Liver (tissue), 3 donors: ENCODE measurements around the gene PPP1R16B.

ENCODE experiments used
- CTCF ChIP-seq: fragments of 150-350 bp; IDR thresholded peaks from 2 replicates; pipeline ENCODE4 v1.5.1; 2017; ENCODE audit warnings: improper control_type of control experiment, low read depth, low read length; ENCODE audit not compliant: missing input control
- EGR1 ChIP-seq, 2 donors: IDR thresholded peaks; 2 replicates each; pipeline ENCODE4 v1.6.1; 2016 to 2018; ENCODE audit warnings: antibody characterized with exemption in 2 of 2, low read depth in 2 of 2
- FOXA1 ChIP-seq: IDR thresholded peaks from 2 replicates; pipeline ENCODE4 v1.6.1; 2016; ENCODE audit warnings: antibody characterized with exemption
- GABPA ChIP-seq, 2 donors: IDR thresholded peaks in 1 of 2; conservative IDR thresholded peaks in 1 of 2; 2 replicates each; pipeline ENCODE4 v1.6.1; 2016; ENCODE audit warnings: antibody characterized with exemption in 2 of 2, mild to moderate bottlenecking in 1 of 2, moderate library complexity in 1 of 2
- JUND ChIP-seq, 2 donors: IDR thresholded peaks; 2 replicates each; pipeline ENCODE4 v1.6.1; 2016; ENCODE audit warnings: antibody characterized with exemption in 2 of 2
- MAX ChIP-seq: IDR thresholded peaks from 2 replicates; pipeline ENCODE4 v1.6.1; 2016; ENCODE audit warnings: antibody characterized with exemption
- RAD21 ChIP-seq, 2 donors: IDR thresholded peaks; 2 replicates each; pipeline ENCODE4 v1.6.1; 2016; ENCODE audit warnings: antibody characterized with exemption in 2 of 2, mild to moderate bottlenecking in 2 of 2
- RXRA ChIP-seq, 2 donors: IDR thresholded peaks; 2 replicates each; pipeline ENCODE4 v1.6.1; 2017 to 2018; ENCODE audit warnings: antibody characterized with exemption in 2 of 2, mild to moderate bottlenecking in 1 of 2
- SP1 ChIP-seq: IDR thresholded peaks from 2 replicates; pipeline ENCODE4 v1.6.1; 2018; ENCODE audit warnings: antibody characterized with exemption, mild to moderate bottlenecking
- TAF1 ChIP-seq: conservative IDR thresholded peaks from 2 replicates; pipeline ENCODE4 v1.6.1; 2016; ENCODE audit warnings: antibody characterized with exemption, mild to moderate bottlenecking
- YY1 ChIP-seq: IDR thresholded peaks from 2 replicates; pipeline ENCODE4 v1.6.1; 2016; ENCODE audit warnings: antibody characterized with exemption, mild to moderate bottlenecking
- TF ChIP-seq, protein P1 (sequence below): IDR thresholded peaks from 2 replicates; pipeline ENCODE4 v1.6.1; 2016; ENCODE audit warnings: antibody characterized with exemption
- TF ChIP-seq, protein P2 (sequence below): IDR thresholded peaks from 2 replicates; pipeline ENCODE4 v1.6.1; 2016; ENCODE audit warnings: antibody characterized with exemption, mild to moderate bottlenecking
- donor health status: healthy.
- donor health status: healthy.

- TF ChIP-seq CTCF, result no peak
- TF ChIP-seq JUND (IDR thresholded peaks at IDR 0.05), result no peak
- no peak for TF ChIP-seq RAD21 (IDR thresholded peaks at IDR 0.05)
- TF ChIP-seq, protein P1, sequence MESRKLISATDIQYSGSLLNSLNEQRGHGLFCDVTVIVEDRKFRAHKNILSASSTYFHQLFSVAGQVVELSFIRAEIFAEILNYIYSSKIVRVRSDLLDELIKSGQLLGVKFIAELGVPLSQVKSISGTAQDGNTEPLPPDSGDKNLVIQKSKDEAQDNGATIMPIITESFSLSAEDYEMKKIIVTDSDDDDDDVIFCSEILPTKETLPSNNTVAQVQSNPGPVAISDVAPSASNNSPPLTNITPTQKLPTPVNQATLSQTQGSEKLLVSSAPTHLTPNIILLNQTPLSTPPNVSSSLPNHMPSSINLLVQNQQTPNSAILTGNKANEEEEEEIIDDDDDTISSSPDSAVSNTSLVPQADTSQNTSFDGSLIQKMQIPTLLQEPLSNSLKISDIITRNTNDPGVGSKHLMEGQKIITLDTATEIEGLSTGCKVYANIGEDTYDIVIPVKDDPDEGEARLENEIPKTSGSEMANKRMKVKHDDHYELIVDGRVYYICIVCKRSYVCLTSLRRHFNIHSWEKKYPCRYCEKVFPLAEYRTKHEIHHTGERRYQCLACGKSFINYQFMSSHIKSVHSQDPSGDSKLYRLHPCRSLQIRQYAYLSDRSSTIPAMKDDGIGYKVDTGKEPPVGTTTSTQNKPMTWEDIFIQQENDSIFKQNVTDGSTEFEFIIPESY, result no peak
- no peak for TF ChIP-seq MAX
- no peak for TF ChIP-seq TAF1
- no peak for TF ChIP-seq FOXA1
- TF ChIP-seq GABPA (IDR thresholded peaks at IDR 0.05 in 1 of 2, conservative IDR thresholded peaks at IDR 0.05 in 1 of 2), result no peak
- TF ChIP-seq, protein P2, sequence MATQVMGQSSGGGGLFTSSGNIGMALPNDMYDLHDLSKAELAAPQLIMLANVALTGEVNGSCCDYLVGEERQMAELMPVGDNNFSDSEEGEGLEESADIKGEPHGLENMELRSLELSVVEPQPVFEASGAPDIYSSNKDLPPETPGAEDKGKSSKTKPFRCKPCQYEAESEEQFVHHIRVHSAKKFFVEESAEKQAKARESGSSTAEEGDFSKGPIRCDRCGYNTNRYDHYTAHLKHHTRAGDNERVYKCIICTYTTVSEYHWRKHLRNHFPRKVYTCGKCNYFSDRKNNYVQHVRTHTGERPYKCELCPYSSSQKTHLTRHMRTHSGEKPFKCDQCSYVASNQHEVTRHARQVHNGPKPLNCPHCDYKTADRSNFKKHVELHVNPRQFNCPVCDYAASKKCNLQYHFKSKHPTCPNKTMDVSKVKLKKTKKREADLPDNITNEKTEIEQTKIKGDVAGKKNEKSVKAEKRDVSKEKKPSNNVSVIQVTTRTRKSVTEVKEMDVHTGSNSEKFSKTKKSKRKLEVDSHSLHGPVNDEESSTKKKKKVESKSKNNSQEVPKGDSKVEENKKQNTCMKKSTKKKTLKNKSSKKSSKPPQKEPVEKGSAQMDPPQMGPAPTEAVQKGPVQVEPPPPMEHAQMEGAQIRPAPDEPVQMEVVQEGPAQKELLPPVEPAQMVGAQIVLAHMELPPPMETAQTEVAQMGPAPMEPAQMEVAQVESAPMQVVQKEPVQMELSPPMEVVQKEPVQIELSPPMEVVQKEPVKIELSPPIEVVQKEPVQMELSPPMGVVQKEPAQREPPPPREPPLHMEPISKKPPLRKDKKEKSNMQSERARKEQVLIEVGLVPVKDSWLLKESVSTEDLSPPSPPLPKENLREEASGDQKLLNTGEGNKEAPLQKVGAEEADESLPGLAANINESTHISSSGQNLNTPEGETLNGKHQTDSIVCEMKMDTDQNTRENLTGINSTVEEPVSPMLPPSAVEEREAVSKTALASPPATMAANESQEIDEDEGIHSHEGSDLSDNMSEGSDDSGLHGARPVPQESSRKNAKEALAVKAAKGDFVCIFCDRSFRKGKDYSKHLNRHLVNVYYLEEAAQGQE, result no peak
- no peak for TF ChIP-seq EGR1 (IDR thresholded peaks at IDR 0.05; ENCODE audit: low read depth in 2 of 2)
- TF ChIP-seq RXRA (IDR thresholded peaks at IDR 0.05), result no peak
- TF ChIP-seq YY1, result no peak
- no peak for TF ChIP-seq SP1
Observed at GRCh38 chr20:38903335-38903734, 97.8 kb downstream of the PPP1R16B start.
